Right ventricle myocardium inferior (tissue), 1 donor: ENCODE measurements around the gene FAT4. TPM values are rescaled to one million over a fixed set of nuclear protein-coding genes. Genes with fewer than 3 reads are reported as not detected.

Source experiments
- ATAC-seq: fragments of 200-7000 bp; cut with Tn5 transposase; one replicate; pipeline ENCODE4 v1.9.1; 2020; ENCODE audit warnings: mild to moderate bottlenecking, moderate library complexity
- DNase-seq: peaks from one replicate; pipeline ENCODE4 v3.0.0; 2021; ENCODE audit errors: missing footprints
- intact Hi-C: fragments of 100-400 bp; cut with DNase I; formaldehyde crosslinking; loops from one replicate; pipeline ENCODE4 v1.11.0; 2022
- long read RNA-seq: library from polyadenylated mRNA; unstranded; transcript quantifications from one replicate; pipeline ENCODE4 v2.0.0, GENCODE V29; 2021
- total RNA-seq: library from RNA; stranded (reverse); fragmentation: NEBNext Ultra II Directional; extraction: Animal tissue kit (Norgen Biotek cat#: 25700); gene quantifications from one replicate; pipeline ENCODE4 v1.2.1, GENCODE V29; 2021
- donor health status: DM: no; HTN: yes; CAD: no; lungs with severe emphysema.

The FAT4 gene, protein sequence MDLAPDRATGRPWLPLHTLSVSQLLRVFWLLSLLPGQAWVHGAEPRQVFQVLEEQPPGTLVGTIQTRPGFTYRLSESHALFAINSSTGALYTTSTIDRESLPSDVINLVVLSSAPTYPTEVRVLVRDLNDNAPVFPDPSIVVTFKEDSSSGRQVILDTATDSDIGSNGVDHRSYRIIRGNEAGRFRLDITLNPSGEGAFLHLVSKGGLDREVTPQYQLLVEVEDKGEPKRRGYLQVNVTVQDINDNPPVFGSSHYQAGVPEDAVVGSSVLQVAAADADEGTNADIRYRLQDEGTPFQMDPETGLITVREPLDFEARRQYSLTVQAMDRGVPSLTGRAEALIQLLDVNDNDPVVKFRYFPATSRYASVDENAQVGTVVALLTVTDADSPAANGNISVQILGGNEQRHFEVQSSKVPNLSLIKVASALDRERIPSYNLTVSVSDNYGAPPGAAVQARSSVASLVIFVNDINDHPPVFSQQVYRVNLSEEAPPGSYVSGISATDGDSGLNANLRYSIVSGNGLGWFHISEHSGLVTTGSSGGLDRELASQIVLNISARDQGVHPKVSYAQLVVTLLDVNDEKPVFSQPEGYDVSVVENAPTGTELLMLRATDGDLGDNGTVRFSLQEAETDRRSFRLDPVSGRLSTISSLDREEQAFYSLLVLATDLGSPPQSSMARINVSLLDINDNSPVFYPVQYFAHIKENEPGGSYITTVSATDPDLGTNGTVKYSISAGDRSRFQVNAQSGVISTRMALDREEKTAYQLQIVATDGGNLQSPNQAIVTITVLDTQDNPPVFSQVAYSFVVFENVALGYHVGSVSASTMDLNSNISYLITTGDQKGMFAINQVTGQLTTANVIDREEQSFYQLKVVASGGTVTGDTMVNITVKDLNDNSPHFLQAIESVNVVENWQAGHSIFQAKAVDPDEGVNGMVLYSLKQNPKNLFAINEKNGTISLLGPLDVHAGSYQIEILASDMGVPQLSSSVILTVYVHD (N-terminal part only)
- 6.5 TPM for total RNA-seq
- long read RNA-seq, partial matches to known transcripts, result 0 of 1 reads
- long read RNA-seq, other reads (novel, unspliced or antisense), result 1 of 1 reads

DNA sequence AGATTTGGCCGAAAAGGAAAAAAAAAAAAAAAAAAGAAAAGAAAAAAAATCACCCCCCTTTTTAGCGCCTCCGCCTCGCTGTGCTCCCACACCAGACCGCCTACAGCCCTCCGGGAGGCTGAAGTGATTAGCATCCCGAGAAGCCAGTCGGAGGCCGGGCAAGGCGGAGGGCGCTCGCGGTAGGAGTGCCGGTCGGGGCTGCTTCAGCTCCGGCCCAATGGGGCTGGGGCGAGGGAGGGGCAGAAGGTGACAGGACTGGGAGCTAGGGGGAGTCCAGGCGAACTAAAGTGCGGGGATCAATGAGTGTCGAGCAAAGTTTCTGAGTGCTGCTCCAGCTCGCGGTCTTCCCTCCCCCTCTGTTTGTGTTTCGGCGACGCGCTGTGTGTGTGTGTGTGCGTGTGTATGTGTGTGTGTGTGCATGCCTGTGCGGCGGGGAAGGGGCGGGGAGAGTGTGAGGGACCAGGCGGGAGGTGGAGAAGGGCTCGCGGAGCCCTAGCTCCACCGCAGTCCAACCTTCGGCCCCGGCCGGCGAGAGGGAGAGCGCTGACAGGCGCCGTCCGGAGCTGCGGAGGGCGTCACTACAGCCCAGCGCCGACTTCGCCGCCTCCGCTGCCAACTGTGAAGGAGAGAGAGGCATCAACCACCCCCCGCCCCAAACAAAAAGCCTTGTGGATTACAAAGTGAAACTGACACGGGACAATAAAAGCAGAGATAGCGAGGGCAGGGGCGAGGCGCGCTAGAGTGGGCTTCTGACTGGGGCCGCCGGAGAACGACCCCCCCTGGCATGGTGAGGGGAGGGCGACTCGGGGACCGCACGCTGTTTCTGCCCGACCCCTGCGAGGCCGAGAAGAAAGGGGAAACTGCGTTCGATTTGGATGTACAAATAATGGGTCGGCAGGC is at the start of gene FAT4:
Gene FAT4, plus strand, starts transcription at position 280 of the 900 bp plus-strand sequence. CDS start 1,457 bp downstream, outside the sequence.
- ATAC-seq (peak; percentile 96), DNase-seq (peak; percentile 98)
- intact Hi-C loops, result loop anchor here (1.0 to 5.0 kb wide), 5 partner anchors 77 to 1287 kb away; no protein-coding TSS in a partner anchor

DNA sequence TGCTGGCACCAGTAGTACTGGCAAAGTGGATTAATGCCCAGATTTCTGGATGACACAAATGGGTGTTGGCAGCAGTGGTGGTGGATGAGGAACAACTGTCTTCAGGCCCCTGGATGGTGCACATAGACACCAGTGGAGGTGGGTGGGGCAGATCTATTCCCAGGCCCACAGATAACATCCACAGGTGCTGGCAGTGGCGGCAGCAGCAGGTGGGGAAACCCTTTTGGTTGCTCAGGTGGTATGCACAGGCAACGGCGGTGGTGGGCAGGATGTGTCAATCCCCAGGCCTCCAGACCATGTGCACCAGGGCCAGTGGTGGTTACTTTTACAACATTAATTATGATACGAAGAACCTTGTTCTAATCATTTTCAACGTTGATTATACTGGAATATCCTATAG is 48.9 kb upstream of the FAT4 start:
- no peak for ATAC-seq
- intact Hi-C loops, result no loop called here
- DNase-seq, result no peak

DNA sequence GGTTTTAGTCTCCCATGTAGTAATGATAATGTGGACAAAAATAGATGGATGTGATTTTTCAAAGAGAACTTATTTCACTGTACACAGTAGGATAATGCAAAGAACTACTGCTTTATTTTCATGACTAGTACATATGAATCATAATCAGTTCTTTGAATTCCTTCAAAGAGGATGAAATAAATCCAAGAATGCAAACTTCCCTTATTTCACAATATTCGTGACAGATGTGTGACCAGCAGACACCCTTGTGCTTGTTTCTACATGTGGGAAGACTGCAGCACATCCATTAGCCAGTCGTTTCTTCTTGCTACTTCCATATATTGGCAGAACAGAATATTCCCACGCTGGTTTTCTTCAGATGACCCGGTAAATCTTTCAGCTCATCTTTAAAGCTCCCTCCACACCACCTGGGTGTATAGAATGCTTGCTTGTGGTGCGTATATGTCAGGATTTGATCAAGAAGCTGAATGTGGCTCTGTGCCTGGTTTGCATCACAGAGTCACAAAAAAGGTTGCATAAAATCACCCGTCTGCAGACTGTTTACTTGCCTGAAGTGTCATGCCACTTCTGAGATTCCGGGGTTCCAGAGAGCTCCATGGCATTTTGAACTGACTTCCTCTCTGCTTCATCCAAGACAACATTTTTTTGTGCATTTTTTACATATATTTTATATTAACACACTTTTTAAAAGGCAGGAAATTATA is 47.7 kb upstream of the FAT4 start:
- DNase-seq, result no peak
- ATAC-seq, result no peak
- intact Hi-C loops, result no loop called here

GRCh38 chr4:125267630-125268029 is 47.1 kb upstream of the FAT4 start:
- ATAC-seq, result no peak
- intact Hi-C loops, result no loop called here

DNA sequence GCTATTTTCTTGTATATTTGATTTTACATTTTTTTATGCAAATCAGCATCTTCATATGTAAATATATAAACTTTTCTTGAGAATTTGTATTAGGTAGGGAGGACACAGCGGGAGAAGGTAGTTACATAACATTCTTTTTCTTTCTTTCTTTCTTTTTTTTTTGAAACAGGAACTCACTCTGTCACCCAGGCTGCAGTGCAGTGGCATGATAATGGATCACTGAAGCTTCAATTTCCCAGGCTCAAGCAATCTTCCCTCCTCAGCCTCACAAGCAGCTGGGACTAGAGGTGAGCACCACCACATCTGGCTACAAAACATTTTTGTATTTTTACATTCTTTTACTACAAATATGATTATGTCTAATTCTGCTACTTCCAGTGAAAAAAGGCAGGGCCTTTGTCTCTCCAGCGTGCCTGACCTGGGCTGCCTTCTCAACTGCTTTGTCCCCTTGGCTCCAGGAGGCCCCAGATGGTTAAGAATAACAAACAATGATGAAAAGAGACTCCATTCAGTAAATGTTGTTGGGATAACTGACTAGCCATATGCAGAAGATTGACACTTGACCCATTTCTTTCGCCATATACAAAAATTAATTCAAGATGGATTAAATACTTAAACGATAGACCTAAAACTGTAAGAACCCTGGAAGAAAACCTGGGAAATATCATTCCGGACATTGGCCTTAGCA is 46.5 kb upstream of the FAT4 start:
- DNase-seq, result no peak
- intact Hi-C loops, result no loop called here
- no peak for ATAC-seq

More at GRCh38 chr4:125267630-125268029, 47.1 kb upstream of the FAT4 start:
- DNase-seq, result no peak

- ATAC-seq (no peak), DNase-seq (no peak)
- intact Hi-C loops, result no loop called here
Measured at GRCh38 chr4:125276811-125277210, 37.9 kb upstream of the FAT4 start.

- no peak for ATAC-seq
- no peak for DNase-seq
- intact Hi-C loops, result no loop called here
Measured at GRCh38 chr4:125277790-125278189, 37.0 kb upstream of the FAT4 start.

- no peak for DNase-seq
- intact Hi-C loops, result loop anchor here (5.0 kb wide), 1 partner anchor 949 kb away; no protein-coding TSS in a partner anchor
- ATAC-seq, result no peak
Measured at GRCh38 chr4:125280892-125281403, 33.8 kb upstream of the FAT4 start.

DNA sequence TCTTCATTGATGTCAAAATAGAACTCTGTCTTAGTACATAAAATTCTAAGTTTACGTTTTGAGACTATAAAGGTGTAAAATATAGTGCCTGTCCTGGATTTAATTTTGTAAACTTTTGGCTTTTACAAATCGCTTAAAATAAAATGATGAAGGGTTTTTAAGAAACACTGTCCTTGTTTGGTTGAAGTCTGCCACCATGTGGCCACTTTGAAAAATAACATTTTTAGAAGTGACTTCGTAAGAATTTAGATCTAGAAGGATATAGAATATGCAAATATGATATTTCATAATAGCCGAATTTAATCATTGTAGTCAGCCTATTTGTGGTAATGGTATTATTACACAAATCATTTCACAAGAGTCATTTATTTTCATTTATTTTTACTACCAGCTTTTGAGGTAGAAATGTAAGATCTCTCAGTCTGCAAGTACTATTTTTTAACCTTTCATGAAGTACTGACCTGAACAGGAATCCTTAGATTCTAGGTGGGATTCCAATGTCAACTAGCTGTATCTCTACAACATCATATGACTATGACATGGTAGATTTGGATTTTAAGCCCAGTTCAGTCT is 31.0 kb upstream of the FAT4 start:
- DNase-seq, result no peak
- intact Hi-C loops, result loop anchor here (5.0 kb wide), 1 partner anchor 951 kb away; no protein-coding TSS in a partner anchor
- no peak for ATAC-seq

DNA sequence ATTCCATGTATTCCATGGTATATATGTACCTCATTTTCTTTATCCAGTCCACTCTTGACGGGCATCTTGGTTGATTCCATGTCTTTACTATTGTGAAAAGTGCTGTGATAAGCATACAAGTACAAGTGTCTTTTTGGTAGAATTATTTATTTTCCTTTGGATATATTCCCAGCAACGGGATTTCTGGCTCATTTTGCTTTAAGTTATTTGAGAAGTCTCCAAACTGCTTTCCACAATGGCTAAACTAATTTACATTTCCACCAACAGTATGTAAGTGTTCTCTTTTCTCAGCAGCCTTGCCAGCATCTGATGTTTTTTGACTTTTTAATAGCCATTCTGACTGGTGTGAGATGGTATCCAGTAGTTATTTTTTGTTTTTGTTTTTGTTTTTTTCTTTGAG is 17.6 kb upstream of the FAT4 start:
- ATAC-seq (no peak), DNase-seq (no peak)
- intact Hi-C loops, result no loop called here

- ATAC-seq (no peak), DNase-seq (no peak)
- intact Hi-C loops, result no loop called here
Measured at GRCh38 chr4:125303058-125303457, 11.7 kb upstream of the FAT4 start.

GRCh38 chr4:125303821-125304220 is 10.9 kb upstream of the FAT4 start:
- DNase-seq (no peak), ATAC-seq (no peak)
- intact Hi-C loops, result no loop called here

- DNase-seq (no peak), ATAC-seq (no peak)
- intact Hi-C loops, result no loop called here
Measured at GRCh38 chr4:125306112-125306511, 8.6 kb upstream of the FAT4 start.

DNA sequence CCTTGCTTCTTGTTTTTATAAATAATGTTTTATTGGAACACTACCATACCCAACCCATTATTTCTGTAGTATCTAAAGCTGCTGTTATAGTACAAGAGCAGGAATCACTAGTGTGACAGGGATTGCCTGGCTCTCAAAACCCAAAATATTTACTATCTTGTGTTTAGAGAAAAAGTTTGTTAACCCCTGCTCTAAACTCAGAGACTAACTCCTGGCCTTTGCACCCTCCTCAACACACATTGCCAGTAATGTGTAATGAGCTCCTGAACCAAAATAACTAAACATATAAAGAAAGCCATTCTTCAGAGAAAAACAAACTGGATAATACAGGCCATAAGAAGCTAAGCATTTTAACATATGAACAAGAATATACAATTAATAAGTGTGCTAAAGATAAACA is 8.2 kb upstream of the FAT4 start:
- intact Hi-C loops, result no loop called here
- DNase-seq (no peak), ATAC-seq (no peak)

GRCh38 chr4:125311503-125311902 is 3.3 kb upstream of the FAT4 start:
- intact Hi-C loops, result no loop called here
- DNase-seq (no peak), ATAC-seq (no peak)

DNA sequence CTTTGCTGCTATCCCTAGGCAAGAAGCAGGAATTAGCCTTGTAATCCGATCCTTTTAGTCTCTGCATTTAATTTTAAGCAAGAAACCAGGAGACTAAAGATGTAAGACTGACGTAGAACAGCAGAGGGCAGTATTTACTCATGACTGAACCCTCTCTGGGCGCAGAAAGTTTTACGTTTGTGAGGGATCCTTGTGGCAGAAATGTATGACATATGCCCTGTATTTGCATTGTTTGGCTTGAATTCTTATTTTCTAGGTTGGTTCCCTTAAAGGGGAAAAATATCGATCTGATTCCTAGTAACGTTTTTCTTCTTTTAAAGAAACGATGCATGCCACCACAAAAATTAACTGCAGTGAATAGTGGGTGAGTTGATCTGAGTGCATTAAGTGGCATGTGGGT is 1.3 kb upstream of the FAT4 start:
- ATAC-seq (no peak), DNase-seq (no peak)
- intact Hi-C loops, result no loop called here
